ENCODE results near the gene ZBED4. TPM values are rescaled to one million over a fixed set of nuclear protein-coding genes. Genes with fewer than 3 reads are reported as not detected.
A peak's percentile ranks its signal among the peaks of the same experiment; 100 is the strongest.

ZBED4 gene
- total RNA-seq, 1 donor from 2014 or later, result 14.3 TPM

DNA sequence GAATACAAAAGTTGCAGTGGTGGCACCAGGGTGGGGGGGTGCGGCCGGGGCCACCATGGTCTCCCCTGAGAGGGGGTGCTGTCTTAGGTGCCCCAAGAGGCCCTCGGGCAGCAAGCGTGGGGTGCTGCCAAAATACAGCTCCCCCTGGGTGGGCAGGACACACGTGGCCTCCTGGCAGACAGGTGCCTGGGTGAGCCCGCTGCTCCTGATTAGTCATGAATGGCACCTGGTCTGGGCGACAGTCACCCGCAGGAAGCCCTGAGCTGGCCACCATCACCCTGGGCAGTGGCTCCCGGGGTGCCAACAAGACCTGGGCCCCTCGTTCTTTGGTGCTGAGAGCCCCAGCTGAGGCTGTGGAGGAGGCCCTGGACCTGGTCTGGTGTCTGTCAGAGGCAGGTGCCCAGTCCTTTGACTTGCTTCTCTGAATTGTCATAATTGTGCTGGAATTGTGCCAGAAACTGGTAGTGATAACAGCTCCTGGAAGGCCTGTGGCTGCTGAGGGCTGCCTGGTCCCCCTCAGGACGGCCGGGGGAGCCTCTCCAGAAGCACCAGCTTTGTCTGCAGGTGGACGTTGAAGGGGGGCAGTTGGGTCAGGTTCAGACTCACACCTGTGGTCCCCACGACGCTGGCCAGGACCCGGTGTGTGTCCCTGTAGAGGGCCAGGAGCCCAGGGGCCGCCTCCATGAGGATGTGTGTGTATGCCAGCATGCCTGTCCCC, 49.8 kb downstream of the ZBED4 start:
- DNase-seq (ENCODE audit: low read depth, low spot score), result no peak

DNA sequence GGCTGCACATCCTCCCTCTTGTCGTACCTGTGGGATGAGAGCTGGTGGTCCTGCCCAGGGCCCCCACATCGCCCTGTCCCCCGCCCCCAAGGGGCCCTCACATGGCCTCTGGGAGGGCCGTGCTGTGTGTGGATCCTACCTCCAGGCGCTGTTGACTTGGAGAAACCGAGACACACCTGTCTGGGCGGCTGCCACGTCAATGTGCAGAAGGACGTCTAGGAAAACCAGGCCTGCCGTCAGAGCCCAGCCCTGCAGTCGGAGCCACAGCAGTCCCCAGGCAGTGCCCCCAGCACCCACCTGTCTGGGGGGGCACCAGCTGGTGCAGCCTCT, 50.4 kb downstream of the ZBED4 start:
- DNase-seq (ENCODE audit: low read depth, low spot score), result no peak

DNA sequence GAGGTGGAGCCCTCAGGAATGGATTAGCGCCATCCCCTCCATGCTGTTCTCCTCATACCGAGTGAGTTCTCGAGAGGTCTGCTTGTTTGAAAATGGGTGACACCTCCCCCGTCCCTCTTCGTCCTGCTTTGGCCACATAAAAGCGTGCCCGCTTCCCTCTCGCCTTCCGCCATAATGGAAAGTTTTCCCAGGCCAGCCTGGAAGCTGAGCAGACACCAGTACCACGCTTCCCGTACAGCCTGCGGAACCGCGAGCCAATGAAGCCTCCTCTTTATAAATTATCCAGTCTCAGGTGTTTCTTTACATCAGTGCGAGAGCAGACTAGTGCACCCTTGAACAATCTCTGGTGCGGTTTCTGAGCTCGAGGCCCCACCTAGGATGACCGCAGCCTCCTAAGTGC, 51.8 kb downstream of the ZBED4 start:
- DNase-seq (ENCODE audit: low read depth, low spot score), result no peak

DNA sequence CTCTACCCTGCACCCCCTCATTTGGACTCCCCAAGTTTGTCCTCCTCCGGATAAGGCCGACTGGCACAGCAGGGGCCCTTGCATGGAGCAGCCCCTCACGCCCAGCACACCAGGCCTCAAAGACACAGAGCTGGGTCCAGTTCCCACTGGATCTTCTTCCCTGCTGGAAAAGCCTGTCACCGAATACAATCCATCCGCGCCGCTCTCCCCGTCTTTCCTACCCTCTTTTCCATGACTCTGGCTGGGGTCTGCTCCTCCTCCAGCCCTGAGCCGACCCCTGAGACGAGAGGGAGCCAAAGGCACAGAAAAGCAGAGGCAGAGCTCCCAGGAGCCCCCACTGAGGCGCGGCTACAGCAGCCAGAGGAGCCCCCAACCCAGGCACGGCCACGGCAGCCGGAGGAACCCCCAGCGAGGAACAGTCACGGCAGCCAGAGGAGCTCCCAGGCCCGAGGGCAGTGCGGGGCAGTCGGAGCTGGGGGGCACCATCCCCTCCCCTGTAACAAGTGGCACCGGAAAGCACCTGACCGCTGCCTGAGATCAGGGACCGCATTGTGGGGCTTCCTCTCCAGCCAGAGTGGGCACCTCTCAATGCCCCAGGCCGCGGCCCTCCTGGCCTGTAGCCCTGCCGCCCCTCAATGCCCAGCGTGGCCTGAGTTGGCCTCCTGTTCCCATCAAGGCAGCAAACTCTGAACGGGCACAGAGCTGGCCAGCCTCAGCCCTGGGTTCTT, 52.6 kb downstream of the ZBED4 start:
- DNase-seq (ENCODE audit: low read depth, low spot score), result no peak

DNA sequence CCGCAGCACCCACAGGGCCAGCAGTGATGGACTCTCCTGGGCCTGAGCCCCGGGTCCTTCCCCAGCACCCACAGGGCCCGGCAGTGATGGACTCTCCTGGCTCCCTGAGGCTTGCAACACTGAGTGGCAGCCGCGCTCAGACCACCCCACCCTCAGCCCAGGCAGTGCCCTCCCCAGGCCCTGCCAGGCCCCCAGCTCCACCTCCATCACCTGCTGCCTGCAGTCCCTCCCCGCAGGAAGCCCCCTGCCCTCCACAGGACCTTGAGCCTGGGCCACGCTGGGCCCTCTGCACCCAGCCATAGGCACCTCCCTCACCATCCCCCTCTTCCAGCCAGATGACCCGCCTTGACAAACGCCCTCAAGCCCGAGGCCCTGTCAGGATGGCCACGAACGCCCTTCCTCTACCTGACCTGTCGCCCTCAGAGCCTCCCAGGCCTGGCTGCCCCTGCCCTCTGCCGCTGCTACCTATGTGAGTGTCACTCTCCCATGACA, 53.2 kb downstream of the ZBED4 start:
- no peak for DNase-seq (ENCODE audit: low read depth, low spot score)

DNA sequence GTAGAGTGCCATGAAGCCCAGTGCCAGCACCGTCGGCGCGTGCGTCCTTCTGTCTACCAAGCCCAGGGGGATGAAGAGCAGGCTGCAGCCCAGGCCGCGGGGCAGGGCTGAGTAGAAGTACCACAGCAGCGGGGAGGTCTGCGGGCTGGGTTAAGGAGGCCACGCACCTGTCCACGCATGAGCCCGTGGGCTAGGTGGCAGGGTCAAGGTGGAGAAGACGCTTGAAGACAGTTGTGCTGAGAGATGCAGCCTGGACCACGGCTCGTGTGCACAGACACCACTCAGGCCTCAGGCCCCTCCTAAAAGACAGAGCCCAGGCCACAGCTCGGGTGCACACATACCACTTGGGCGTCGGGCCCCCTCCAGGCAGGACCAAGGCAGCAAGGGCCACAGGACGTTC, 54.2 kb downstream of the ZBED4 start:
- no peak for DNase-seq (ENCODE audit: low read depth, low spot score)

DNA sequence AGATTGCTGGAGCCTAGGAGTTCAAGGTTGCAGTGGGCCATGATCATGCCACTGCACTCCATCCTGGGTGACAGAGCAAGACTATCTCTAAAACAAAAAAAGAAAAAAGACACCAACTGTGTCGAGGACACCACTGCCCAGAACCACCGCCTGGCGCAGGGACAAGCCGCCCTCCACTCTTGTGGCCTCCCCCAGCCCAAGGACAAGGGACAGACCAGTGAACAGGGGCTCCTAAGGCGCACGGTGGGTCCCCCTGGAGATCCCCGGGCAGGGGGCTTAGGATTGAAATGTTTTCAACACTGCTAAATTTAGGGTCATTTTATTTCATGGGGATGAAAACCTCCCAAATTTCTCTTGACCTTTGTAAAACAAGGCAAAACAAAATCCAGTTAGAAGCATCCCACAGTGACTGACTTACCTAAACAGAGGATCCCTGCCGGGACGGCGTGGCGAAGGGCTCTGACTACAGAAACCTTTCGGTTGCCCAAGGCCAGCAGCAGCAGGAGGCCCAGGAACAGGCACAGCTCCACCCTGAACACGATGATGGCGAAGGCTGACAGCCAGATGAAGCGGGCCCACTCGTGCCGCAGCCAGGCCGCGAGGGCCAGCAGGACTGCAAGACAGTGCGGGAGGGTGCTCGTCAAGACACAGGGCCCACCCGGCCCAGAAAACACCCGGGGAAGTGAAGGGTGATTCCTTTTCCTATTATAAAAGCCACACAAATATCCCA, 56.0 kb downstream of the ZBED4 start:
- no peak for DNase-seq (ENCODE audit: low read depth, low spot score)

DNA sequence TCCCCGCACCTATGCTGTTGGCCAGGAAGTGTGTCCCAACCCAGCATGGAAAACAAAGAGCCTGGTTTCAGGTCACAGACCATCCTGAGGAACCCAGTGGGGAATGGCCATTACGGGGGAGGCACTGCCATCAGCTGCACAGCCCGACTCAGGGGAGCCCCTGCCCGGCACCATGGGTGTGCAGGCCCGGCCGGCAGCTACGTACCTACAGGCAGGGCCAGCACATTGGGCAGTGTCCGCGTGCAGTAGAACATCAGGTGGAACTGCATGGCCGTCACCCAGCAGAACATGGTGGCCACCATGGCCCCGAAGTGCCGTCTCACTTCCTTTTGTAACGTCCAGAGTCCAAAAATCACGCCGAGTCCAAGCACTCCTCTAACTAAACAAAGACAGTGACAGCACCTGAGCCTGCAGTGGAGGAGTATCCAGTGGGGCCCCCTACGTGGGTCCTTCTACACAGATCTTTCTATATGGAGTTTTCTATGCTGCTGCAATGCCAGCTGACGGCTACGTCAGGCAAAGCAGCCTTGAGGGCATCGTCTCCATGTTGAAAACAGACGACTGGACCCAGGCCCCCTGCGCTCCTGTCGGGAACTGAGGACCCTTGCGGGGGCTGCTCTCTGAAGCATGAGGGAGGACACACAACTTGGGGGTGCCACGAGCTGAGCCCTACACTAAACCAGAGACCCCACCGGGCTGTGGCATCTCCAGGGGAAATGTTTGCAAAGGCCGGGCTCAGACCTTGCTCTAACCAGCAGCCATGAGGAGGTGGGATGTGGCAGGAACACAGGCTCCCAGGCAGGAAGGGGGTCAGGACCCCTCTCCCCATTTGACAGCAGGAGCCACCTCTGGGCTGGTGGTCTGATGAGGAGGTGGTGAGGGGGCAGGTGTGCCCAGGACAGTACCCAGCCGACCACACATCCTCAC, 56.8 kb downstream of the ZBED4 start:
- no peak for DNase-seq (ENCODE audit: low read depth, low spot score)

DNA sequence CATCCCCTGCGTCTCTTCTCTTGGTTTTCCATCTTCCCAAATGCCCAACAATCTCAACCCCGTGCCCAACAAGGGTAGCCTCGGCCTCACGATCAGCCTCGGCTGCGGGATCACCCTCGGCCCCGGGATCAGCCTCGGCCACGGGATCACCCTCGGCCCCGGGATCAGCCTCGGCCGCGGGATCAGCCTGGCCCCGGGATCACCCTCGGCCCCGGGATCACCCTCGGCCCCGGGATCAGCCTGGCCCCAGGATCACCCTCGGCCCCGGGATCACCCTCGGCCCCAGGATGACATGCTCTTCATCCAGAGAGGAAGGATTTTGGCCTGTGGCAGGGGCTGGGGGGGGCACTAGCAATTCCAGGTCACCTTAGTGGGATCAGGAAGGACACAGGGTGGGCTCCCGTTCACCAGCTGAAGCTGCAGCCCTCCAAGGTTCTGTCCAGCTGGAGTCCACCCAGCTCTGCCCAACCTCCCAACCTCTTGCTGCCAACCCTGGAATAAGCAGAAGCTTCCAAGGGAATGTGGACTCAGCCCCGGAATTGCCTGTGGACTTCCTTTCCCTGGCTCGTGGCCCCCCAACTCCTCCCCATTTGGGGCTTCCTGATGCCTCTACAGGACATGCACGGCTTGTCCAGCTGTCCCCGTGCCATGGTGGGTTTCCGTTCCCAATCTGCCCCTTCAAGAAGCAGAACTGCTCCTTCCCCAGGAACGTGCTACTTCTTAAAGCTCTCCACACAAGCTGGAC, 58.4 kb downstream of the ZBED4 start:
- DNase-seq (ENCODE audit: low read depth, low spot score), result no peak

DNA sequence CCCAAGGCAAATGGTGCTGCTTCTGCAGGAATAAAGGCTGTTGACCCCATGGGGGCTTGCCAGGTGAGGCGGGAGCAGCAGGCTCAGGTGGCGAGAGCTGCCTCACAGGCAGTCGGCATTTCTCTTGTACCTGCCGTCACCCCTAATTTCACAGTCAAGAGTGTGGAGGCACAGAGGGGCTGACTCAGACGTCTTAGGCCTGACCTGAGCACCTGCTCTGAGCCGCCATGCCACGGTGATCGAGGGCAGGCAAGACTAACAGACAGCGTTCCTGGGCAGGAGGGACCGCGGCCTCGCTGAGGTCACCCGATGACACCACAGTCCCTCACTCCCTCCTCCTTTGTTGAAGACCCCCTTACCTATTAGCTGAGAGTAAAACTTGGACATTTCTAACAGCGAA, 59.4 kb downstream of the ZBED4 start:
- DNase-seq (ENCODE audit: low read depth, low spot score), result no peak

DNA sequence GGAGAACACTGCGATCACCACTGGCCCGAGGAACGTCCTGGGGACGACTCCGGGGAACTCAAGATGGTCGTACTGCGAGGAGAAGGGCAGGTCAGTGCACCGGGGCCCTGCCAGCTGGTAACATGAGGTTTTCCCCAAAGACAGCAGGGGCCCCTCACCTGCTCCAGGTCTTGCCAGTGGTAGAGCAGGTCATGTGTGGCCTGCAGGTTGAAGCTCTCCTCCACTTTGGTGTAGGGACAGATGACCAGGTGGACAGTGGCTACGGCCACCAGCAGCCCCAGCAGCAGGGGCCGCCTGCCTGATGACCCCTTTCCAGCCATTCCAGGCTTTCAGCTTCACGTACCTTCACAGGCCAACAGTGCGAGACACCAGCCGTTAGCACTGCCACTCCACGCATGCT, 59.8 kb downstream of the ZBED4 start:
- DNase-seq (ENCODE audit: low read depth, low spot score), result no peak

DNA sequence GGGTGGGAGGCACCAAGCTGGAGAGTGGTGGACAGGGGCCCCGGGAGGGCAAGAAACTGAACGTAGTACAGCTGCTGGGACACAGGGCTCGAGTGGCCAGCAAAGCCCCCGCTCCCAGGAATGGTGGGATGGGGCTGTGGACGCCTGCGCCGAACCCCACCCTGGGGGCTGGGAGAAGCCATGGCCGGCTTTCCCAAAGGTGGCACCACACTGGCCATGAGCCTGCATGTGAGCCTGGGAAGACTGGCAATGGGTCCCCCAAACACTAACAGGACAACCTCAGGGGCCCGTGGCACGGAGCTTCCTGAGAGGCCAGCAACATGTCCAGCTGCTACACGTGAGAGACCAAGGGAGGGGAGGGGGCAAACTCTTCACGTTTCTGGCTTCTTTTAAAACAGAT, 60.6 kb downstream of the ZBED4 start:
- no peak for DNase-seq (ENCODE audit: low read depth, low spot score)

DNA sequence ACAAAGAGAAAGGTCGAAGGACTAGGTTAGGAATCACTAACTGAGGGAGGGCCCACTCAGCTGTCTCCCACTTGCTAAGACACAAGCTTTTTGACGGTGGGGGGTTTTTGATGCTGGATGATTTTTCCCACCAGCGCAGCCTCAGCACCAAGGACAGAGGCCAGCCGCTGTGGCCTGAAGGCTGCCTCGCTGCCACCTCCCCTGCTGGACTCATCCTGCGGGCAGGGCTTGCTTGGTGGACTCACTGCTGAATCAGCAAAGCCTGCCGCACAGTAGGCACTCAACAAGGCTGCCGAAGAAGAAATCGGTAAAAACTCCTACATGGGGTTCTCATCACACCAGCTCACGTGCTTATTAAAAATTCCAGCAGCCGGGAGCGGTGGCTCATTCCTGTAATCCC, 62.0 kb downstream of the ZBED4 start:
- DNase-seq (ENCODE audit: low read depth, low spot score), result no peak

DNA sequence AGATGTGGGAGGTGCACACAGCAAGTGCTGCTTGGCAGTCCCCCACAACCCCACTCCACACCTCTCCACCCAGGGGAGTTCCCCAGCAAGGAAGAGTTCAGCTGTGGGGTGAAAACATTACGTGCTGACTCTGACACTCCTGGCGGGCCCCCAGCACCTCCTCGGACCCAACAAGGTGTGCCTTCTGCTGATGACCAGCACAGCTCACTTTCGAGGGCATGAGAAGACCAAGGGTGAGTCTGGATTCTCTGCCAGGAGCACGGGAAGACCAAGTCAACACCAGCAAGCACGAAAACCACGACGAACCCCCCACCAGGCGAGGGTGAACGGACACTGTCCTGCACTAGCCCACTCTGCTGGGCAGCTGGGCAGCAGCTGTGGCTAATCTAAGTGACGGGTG, 63.2 kb downstream of the ZBED4 start:
- no peak for DNase-seq (ENCODE audit: low read depth, low spot score)

DNA sequence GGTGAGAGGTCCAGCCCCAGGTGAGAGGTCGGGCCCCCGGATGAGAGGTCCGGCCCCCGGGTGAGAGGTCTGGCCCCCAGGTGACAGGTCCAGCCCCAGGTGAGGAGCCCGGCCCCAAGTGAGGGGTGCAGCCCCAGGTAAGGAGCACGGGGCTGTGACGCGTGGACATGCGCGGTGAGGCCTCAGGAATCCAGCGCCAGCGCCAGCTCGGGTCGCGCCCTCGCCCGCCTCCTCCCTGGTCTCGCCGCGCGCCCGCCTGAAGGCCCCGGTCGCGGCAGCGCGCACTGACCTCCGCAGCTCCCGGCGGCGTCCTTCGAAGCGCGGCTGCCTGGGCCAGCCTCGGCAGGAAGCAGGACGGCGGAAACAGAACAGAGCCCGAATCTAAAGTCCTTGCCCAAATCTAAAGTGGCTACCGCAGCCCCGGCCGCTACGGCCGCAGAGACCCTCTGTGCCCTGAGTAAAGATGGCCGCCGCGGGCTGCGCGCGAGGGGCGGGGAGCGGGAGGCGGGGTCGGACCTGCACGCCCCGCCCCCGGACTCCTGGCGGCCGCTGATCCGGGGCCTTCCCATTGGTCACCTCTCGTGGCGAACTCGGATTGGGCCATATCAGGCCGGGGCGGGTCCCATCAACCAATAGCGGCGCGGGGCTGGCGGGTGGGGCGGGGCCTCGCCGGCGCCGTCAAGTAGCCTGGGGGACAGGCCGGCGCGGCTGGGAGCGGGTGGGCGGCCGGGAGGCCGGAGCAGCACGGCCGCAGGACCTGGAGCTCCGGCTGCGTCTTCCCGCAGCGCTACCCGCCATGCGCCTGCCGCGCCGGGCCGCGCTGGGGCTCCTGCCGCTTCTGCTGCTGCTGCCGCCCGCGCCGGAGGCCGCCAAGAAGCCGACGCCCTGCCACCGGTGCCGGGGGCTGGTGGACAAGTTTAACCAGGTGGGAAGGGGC, 64.6 kb downstream of the ZBED4 start, which contains the start of the genes ALG12 and CRELD2:
Gene ALG12, minus strand, starts transcription at position 465 of the 937 bp plus-strand sequence. CDS start 4,673 bp downstream, outside the sequence.
Gene CRELD2, plus strand, starts transcription at position 661 of the 937 bp plus-strand sequence. Its CDS starts 136 bp downstream, at position 797.
- DNase-seq (ENCODE audit: low read depth, low spot score), result peak; percentile 91

DNA sequence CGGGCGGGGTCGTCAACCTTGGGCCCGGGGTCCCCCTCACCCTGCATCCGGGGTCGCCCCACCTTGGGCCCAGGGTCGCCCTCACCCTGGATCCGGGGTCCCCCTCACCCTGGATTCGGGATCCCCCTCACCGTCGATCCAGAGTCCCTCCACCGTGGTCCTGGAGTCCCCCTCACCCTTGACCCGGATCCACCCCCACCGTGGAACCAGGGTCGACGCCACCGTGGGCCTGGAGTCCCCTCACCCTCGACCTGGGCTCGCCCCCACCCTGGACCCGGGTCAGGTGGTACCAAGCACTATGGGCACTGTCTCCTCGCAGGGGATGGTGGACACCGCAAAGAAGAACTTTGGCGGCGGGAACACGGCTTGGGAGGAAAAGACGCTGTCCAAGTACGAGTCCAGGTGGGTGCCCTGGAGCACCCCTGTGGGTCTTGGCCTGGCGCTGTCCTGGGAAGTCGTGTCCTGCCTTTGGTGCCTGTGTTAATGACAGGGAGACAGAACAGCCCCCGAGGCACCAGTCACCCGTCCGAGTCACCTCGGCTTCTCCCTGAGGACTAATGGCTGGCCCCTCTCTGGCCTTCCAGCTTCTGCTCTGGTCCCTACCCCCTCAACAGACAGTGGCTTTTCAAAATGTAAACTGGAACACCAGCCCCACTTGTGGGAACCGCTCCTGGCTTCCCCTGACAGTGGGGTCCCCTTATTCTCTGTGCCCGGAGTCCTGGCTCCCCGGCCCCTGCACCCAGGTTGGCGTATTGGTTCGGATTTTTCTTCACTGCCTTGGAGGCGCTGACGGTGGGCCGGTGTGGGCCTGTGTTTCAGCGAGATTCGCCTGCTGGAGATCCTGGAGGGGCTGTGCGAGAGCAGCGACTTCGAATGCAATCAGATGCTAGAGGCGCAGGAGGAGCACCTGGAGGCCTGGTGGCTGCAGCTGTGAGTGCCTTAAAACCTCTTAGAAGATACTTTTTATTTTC, 65.6 kb downstream of the ZBED4 start:
- no peak for DNase-seq (ENCODE audit: low read depth, low spot score)

DNA sequence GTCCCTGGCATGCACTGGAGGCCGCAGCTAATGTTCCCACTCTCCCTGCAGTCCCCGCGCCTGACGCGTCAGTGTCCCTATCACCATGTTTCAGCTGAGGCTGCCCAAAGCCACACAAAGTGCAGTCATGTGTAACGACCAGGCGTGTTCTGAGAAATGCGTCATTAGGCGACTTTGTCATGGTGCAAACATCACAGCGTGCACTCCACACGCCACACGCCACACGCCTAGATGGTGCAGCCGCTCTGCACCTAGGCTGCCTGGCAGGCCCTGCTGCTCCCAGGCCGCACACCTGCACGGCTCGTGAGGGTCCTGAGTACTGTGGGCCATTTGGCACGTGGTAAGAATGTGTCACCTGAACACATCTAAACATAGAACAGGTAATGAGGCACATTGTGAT, 67.2 kb downstream of the ZBED4 start:
- no peak for DNase-seq (ENCODE audit: low read depth, low spot score)
